ENCODE measurements around the gene CDH18. TPM values are rescaled to one million over a fixed set of nuclear protein-coding genes. Genes with fewer than 3 reads are reported as not detected.
A peak's percentile ranks its signal among the peaks of the same experiment; 100 is the strongest.

The CDH18 gene
- total and polyA plus RNA-seq, 4 donors: 0.03 to 2.4 TPM; not detected in 2

- Histone ChIP-seq H3K9me3 (ENCODE audit: control insufficient read depth in 4 of 4, insufficient read depth in 3 of 4, low read length in 3 of 4) (peaks cover 0 to 2% (median 0%) of the 10 kb centered on the region in 4 donors), H3K27ac (ENCODE audit: low read depth in 1 of 2, low read length in 1 of 2) (no peak overlapping the region), H3K4me1 (ENCODE audit: control insufficient read depth in 5 of 5, insufficient read depth in 5 of 5, low read length in 5 of 5) (no peaks in the 10 kb centered on the region), H3K4me3 (no peak overlapping the region), H3K9ac (ENCODE audit: insufficient read depth in 1 of 2, low read length in 2 of 2) (no peak overlapping the region), H3K36me3 (ENCODE audit: control insufficient read depth in 4 of 4, insufficient read depth in 4 of 4, low read length in 4 of 4) (no peaks in the 10 kb centered on the region), H3K27me3 (ENCODE audit: control insufficient read depth in 3 of 3, insufficient read depth in 3 of 3, low read length in 2 of 3) (no peaks in the 10 kb centered on the region)
- ATAC-seq (ENCODE audit: insufficient read depth, low FRiP score): no peak
- TF ChIP-seq CTCF (IDR thresholded peaks at IDR 0.05; ENCODE audit: control extremely low read depth, extremely low read depth): no peak
- 78% methylated on average over 4 of the region's 4 CpGs for WGBS, 2 donors
- DNase-seq: no peak
These were observed 451.6 kb downstream of the CDH18 start for GRCh38 chr5:19536387-19536786.

- H3K9me3 ChIP-seq (ENCODE audit: control insufficient read depth in 4 of 4, insufficient read depth in 3 of 4, low read length in 3 of 4): peaks cover 0 to 2% (median 0%) of the 10 kb centered on the region in 4 donors
- no peak overlapping the region for H3K9ac ChIP-seq (ENCODE audit: insufficient read depth in 1 of 2, low read length in 2 of 2)
- no peaks in the 10 kb centered on the region for H3K4me1 ChIP-seq (ENCODE audit: control insufficient read depth in 5 of 5, insufficient read depth in 5 of 5, low read length in 5 of 5)
- no peaks in the 10 kb centered on the region for H3K36me3 ChIP-seq (ENCODE audit: control insufficient read depth in 4 of 4, insufficient read depth in 4 of 4, low read length in 4 of 4)
- H3K27me3 ChIP-seq (ENCODE audit: control insufficient read depth in 3 of 3, insufficient read depth in 3 of 3, low read length in 2 of 3): no peaks in the 10 kb centered on the region
- whole genome bisulfite sequencing, 2 donors: 88 to 97% methylated on average over 1 of the region's 1 CpG
- H3K4me3 ChIP-seq: no peak overlapping the region
- no peak overlapping the region for H3K27ac ChIP-seq (ENCODE audit: low read depth in 1 of 2, low read length in 1 of 2)
- ATAC-seq (ENCODE audit: insufficient read depth, low FRiP score) (no peak), DNase-seq (no peak)
- no peak for TF ChIP-seq CTCF (IDR thresholded peaks at IDR 0.05; ENCODE audit: control extremely low read depth, extremely low read depth)
These were observed 453.2 kb downstream of the CDH18 start for GRCh38 chr5:19534751-19535150.

GRCh38 chr5:19532936-19533335, 455.1 kb downstream of the CDH18 start:
- H3K9ac ChIP-seq (ENCODE audit: insufficient read depth in 1 of 2, low read length in 2 of 2): no peak overlapping the region
- ATAC-seq (ENCODE audit: insufficient read depth, low FRiP score): no peak
- H3K27me3 ChIP-seq (ENCODE audit: control insufficient read depth in 3 of 3, insufficient read depth in 3 of 3, low read length in 2 of 3): no peaks in the 10 kb centered on the region
- WGBS, 2 donors: 81 to 83% methylated on average over 4 of the region's 4 CpGs
- DNase-seq: no peak
- no peak for TF ChIP-seq CTCF (IDR thresholded peaks at IDR 0.05; ENCODE audit: control extremely low read depth, extremely low read depth)
- no peaks in the 10 kb centered on the region for H3K36me3 ChIP-seq (ENCODE audit: control insufficient read depth in 4 of 4, insufficient read depth in 4 of 4, low read length in 4 of 4)
- no peaks in the 10 kb centered on the region for H3K4me1 ChIP-seq (ENCODE audit: control insufficient read depth in 5 of 5, insufficient read depth in 5 of 5, low read length in 5 of 5)
- no peak overlapping the region for H3K4me3 ChIP-seq
- peaks cover 0 to 2% (median 0%) of the 10 kb centered on the region in 4 donors for H3K9me3 ChIP-seq (ENCODE audit: control insufficient read depth in 4 of 4, insufficient read depth in 3 of 4, low read length in 3 of 4)
- no peak overlapping the region for H3K27ac ChIP-seq (ENCODE audit: low read depth in 1 of 2, low read length in 1 of 2)

- ATAC-seq (ENCODE audit: insufficient read depth, low FRiP score) (peak; percentile 41), DNase-seq (peak in 2 of 3 donors; percentile 2 to 38)
- Histone ChIP-seq H3K27ac (ENCODE audit: low read depth in 1 of 2, low read length in 1 of 2) (no peak overlapping the region), H3K4me1 (ENCODE audit: control insufficient read depth in 5 of 5, insufficient read depth in 5 of 5, low read length in 5 of 5) (no peaks in the 10 kb centered on the region), H3K4me3 (no peak overlapping the region), H3K27me3 (ENCODE audit: control insufficient read depth in 3 of 3, insufficient read depth in 3 of 3, low read length in 2 of 3) (no peaks in the 10 kb centered on the region), H3K36me3 (ENCODE audit: control insufficient read depth in 4 of 4, insufficient read depth in 4 of 4, low read length in 4 of 4) (no peaks in the 10 kb centered on the region), H3K9me3 (ENCODE audit: control insufficient read depth in 4 of 4, insufficient read depth in 3 of 4, low read length in 3 of 4) (peaks cover 0 to 2% (median 0%) of the 10 kb centered on the region in 4 donors), H3K9ac (ENCODE audit: insufficient read depth in 1 of 2, low read length in 2 of 2) (no peak overlapping the region)
- 64 to 79% methylated on average over 8 of the region's 8 CpGs for WGBS, 2 donors
- TF ChIP-seq CTCF (IDR thresholded peaks at IDR 0.05; ENCODE audit: control extremely low read depth, extremely low read depth): no peak
These were observed 456.5 kb downstream of the CDH18 start for GRCh38 chr5:19531374-19531952.

Data from lung (tissue), 12 donors.